H1 (cell line): ENCODE data around the gene TINCR.

ENCODE experiments used
- ATF3 ChIP-seq: IDR thresholded peaks from 2 replicates; pipeline ENCODE4 v1.6.1; 2011; ENCODE audit warnings: low read depth, mild to moderate bottlenecking, low read length; ENCODE audit not compliant: insufficient read depth
- CTCF ChIP-seq, 3 experiments: IDR thresholded peaks; 1 replicate in 2 of 3; 2 replicates in 1 of 3; pipeline versions ENCODE4 v1.5.1 to v1.6.1; 2011; ENCODE audit warnings: low read length in 3 of 3, mild to moderate bottlenecking in 3 of 3, inconsistent platforms in 2 of 3, low read depth in 1 of 3, moderate library complexity in 1 of 3; ENCODE audit not compliant: insufficient read depth in 1 of 3; ENCODE audit errors: control extremely low read depth in 1 of 3
- EZH2 ChIP-seq: fragments of 200-600 bp; sonication (generic); IDR thresholded peaks from 2 replicates; pipeline ENCODE4 v1.7.1; 2012; ENCODE audit warnings: low read depth, mild to moderate bottlenecking, moderate library complexity, low read length, inconsistent platforms; ENCODE audit not compliant: severe bottlenecking
- POLR2A ChIP-seq, 2 experiments: IDR thresholded peaks; 1 replicate in 1 of 2; 2 replicates in 1 of 2; pipeline ENCODE4 v1.6.1; 2011; ENCODE audit warnings: low read depth in 2 of 2, low read length in 2 of 2, mild to moderate bottlenecking in 2 of 2; ENCODE audit errors: control extremely low read depth in 1 of 2
- SUZ12 ChIP-seq: fragments of 200-600 bp; sonication (generic); IDR thresholded peaks from 2 replicates; pipeline ENCODE4 v1.6.1; 2012; ENCODE audit warnings: mild to moderate bottlenecking, inconsistent platforms, low read length, moderate library complexity, mixed read lengths
- TBP ChIP-seq: IDR thresholded peaks from 2 replicates; pipeline ENCODE4 v1.6.1; 2011; ENCODE audit warnings: low read depth, low read length, improper control_type of control experiment

GRCh38 chr19:5590151-5590864, 22.6 kb upstream of the TINCR start:
- no peak for TF ChIP-seq EZH2
- no peak for TF ChIP-seq TBP
- no peak for TF ChIP-seq CTCF (IDR thresholded peaks at IDR 0.05; ENCODE audit: control extremely low read depth in 1 of 3, insufficient read depth in 1 of 3, low read depth in 1 of 3, low read length in 3 of 3)
- no peak for TF ChIP-seq ATF3
- TF ChIP-seq SUZ12 = no peak
- TF ChIP-seq POLR2A (IDR thresholded peaks at IDR 0.05; ENCODE audit: control extremely low read depth in 1 of 2, low read depth in 2 of 2, low read length in 2 of 2) = no peak
